Bone marrow (tissue), 2 donors: ENCODE measurements around the gene FYN.

Experiments used
- DNase-seq, 2 donors: peaks; one replicate each; lab custom pipeline; 2025; lab: John Stamatoyannopoulos, UW

FYN gene

DNA sequence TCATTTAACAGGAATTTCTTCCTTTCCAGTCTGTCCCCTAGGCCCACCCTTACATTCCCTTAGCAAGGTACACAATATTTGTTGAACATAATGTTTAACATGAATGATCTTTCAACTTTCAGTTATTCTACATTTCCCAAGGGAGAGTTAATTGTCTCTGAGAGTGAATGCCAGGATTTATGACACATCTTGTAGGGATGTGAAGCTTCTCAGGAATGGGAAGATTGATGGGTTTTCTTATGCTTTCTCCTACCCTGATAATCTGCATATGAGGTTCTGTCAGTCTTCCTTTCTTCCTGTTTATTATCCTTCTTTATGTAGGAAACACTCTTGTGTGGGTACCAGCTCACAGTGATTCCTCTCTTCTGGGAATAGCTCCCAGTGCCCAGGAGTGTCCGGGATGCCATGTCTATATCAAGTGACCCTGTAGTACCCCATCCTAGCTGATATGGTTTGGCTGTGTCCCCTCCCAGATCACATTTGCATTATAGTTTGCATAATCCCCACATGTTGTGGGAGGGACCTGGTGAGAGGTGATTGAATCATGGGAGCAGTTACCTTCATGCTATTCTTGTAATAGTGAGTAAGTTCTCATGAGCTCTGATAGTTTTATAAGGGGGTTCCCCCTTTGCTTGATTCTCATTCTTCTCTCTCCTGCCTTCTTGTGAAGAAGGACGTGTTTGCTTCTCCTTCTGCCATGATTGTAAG, 7.1 kb upstream of the FYN start:
- no peak for DNase-seq

DNA sequence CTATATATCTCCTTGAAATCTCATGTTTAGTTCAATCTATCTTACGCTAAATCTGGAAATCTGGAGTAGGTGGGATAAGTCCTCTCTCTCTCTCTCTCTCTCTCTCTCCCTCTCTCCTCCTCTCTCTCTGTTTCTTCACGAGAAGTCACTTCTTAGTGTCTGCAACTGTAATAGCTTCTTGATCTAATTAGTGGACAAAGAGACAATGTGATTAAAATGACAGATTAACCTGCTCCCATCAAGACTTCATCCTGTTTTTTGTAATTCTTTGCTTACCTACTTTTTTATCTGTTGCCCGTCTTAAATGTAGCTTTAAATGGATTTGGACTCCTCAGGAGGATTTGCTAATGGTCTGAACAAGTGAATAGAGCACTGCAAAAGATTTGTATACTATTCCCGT, 2.5 kb upstream of the FYN start:
- no peak for DNase-seq

DNA sequence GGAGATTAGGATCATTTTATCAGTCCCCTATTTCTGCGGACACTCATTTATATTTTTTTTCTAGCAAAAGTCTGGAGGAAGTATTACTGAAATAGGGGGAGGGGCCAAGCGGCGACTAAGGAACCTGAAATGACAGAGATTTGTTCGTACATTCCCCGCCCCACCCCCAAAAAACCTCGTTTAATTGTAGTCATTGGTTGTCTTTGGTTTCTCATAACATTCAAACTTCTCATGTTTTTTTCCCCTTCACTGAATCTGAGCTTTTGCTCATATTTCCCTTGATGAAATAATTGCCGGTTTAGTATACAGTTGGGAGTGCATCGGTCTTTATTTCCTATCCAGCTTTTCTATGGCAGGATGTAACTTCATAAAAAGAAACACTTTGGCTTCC, 768 bp upstream of the FYN start:
- DNase-seq, result no peak

DNA sequence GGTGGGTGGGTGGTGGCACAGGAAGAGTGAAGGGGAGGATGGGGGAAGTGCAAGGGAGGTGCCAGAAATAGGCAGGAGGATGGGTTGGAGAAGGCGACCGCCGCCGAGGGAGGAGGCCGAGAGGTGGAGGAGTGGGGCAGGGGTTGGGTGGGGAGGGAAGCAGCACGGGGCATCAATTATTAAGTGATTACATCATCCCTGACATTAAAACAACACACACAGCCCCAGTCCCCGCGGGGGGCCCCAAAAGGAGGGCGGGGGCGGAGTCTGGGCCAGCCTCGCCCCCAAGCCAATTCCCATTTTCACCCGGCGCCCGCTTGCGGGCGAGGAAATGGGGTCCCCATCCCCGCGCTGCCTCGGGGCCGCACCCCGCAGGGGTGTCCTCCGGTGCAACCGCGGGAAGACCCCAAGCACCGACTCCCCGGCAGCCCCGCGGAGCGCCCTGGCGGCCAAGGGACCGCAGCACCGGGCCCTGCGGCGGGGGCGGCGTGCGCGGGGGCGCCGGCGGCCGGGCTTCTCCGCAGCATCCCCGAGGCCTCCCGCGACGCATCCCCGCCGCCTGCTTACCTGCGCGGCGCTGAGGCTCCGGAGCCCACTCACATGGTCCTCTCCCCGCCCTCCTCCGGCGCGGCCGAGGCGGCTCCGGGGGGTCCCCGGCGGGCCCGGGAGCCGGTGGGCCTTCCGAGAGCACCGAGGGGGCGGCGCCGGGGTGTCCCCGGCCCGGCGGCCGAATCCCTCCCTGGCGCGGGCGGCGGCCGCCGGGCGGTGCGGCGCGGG, 663 bp downstream of the FYN start:
- DNase-seq, result peak; percentile 7 to 48

DNA sequence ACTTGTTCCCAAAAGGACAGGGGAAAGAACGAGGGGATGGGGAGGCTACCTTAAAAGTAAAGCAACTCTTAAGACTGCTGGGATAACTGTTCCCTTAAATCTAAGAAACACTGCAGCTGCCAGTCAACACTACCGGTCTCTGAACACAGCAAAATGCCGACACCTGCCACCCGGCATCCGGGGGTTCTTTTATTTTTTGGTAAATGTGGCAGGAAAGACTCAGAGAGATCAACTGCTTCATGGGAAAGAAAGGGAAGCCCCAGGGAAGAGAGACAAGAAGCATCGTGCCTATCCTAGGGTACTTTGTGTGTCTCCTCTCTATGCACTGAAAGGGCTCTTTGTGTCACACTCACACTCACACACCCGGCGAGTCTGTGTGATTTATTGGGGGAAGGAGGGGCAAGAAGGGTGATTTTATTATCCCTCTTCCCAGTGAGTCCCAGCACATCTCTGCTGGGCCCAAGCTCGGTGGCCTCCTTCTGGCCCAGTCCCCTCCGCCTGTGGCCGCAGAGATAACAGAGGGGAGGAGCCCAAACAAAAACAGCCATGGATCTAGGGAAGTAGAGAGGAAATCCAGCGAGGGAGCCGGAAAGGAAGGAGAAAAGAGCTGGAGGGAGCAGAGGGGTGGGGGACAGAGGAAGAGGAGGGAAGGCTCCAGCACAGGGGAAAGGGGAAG, 1.4 kb downstream of the FYN start:
- no peak for DNase-seq

DNA sequence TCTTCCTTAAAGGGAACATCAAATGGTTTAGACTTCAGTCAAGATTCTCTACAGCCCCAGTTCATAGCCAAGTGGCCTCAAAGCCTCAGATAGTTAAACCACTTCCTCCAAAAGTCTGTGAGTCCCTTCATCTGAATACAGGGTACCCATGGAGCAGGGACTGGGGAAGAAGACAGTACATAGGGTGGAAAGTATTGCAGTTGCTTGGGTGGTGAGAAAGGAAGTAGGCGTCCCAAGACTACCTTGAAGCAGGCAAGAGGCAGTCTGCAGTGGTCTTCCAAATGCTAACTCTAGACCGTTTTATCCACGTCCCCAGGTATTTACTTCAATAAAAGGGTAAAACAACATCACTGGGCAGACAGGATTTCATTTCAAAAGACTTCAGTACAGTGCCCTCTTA, 2.0 kb downstream of the FYN start:
- DNase-seq, result peak in 1 of 2 donors; percentile 45

DNA sequence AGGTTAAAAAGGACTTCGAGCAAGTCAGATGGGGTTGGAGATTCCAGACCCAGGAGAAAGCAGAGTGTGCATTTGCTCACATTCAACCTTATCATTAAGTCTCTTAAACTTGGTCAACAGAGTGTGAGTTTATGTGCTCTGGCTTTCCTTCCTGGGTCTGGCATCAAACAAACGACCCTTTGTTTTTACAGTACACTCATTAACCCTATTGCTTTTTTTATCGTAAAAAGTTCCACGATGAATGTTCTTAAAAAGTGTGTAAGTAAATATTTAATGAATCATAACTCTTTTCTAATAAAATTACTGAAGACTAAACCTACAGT, 2.5 kb downstream of the FYN start:
- no peak for DNase-seq

DNA sequence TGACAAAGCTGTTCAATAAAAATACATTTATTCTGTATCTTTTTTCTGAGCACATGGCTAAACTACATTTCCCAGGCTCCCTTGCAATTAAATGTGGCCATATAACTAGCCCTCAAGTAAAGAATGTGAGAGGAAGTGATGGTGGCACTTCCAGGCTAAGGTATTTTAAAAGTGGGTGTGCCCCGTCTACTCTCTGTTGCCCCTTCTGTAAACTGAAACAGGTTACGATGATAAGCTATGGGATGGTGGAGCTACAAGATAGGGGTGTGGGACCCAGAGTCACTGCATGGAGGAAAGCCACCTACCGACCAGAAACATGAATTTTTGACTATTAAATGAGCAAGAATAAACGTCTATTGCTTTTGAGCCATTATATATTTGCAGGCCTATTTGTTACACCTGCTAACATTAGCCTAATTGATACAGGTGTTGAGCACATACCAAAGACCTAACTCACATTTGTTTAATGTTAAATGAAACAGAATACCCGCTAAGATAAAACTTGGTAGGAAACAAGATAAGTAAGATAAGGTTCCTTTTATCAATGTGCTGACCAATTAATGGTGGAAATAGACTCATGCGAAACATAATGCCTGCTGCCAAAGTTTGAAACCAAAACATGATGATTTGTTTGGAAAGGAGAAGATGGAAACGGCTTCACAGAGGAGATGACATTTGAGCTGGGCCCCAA, 3.1 kb downstream of the FYN start:
- no peak for DNase-seq

DNA sequence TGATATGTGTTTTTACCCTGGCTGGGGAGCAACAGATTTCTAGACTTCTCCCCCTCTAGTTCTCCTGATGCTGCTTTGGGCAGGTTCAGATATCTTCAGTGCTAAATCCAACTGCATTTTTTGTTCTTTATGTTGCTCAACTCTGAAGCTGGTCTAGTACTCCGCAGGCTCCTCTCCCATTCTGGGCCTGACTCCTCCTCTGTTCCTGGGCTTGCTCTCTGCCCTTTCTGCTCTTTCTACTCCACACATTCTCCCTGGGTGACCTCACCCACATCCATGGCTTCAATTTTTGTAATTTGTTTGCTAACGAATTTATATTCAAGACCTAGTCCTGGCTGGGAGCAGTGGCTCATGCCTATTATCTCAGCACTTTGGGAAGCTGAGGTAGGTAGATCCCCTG, 6.4 kb downstream of the FYN start:
- DNase-seq, result no peak

DNA sequence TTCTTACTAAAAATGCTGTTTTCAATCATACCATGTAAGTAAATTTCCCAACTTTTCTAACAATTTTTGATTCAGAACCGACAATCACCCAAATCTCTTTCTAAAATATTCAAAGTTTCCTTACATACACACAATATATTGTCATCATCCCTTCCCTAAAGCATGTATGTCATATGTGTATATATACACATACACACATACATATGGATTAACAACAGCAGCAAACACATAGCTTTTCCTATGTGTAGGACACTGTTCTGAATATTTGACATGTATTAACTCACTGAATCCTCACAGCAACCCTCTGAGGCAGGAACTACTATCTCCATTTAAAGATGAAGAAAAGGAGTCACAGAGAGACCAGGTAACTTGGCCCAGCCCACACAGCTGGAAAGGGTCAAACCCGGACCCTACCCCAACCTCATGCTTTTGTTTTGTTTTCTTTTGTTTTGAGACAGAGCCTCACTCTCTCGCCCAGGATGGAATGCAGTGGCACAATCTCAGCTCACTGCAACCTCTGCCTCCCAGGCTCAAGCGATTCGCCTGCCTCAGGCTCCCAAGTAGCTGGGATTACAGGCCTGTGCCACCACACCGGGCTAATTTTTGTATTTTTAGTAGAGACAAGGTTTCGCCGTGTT, 7.2 kb downstream of the FYN start:
- DNase-seq, result no peak

DNA sequence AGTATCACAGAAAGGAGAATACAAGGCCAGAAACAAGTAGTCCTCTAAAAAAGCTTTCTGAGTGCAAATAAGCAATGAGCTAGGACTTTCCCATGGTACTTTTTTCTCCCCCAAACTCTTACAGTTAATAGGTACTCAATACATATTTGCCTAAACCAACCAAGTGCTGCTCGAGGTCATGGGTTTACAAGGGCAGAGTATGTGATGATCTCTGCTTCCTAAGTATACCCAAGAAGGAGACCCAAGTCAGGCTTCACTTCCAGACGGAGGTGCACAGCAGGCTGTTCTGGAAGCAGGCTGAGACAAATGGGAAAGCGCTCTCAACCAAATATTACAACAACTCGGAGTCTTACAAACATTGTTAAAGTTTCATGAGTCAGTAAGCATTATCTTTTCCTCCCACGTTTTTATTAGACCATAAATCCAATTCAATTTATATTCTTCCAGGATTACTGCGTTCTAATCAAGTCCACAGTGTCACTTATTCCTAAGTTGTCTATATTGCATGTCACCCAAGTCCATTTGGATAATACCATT, 8.1 kb downstream of the FYN start:
- DNase-seq, result no peak

DNA sequence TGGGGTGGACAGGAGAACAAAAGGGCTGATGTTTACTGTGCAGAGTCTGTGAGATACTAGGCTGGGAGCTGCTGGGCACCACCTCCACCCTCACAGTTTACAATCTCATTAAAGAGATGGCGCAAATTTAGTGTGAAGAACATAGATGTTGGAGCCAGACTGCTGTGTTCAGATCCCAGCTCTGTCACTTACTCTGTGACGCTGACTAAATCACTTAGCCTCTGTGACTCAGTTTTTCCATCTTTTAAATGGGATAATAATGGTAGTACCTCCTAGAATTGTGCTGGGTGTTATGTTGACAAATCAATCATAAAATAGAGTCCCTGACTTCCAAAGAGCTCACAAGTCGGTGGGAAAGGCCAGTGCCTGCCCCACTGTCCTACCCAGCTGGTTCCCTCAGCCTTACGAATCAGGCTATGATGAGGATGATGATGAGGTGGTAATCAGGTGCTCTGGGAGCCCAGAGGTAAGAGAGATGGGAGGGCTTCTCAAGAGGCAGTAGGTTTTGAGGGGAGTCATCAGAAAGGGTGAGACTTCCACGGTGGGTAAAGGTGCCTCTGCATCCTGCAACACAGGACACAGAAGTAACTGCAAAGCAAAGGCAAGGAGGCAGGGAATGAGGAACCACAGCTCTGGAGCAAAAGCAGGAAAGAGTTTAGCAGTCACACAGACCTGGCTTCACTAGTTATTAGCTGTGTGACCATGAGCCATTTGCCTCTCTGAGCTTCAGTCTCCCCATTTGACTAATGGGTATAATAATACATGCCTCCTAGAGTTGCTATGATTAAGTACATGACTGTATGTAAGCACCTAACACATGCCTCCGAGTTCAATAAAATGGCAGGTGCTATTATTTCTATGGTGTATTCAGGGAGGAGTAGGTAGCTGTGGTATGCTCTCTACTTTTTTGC, 8.9 kb downstream of the FYN start:
- no peak for DNase-seq

DNA sequence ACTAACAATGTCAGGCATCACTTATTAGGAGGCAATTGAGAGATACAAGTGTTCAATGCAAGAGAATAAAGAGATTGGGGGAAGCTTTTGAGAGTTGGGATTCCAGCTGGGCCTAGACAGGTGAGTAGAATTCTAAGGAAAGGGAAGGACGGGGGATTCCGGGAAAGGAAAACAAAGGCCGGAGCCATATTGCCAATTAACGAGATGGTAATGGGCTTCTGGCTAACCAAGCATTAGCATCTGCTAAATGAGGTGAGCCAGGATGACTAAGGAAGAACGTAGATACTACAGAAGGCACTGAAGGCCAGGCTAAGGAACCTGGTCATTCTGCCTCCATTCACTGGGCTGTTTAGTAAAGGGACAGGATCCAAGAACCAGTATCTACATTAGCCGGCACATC, 10.5 kb downstream of the FYN start:
- DNase-seq, result no peak

DNA sequence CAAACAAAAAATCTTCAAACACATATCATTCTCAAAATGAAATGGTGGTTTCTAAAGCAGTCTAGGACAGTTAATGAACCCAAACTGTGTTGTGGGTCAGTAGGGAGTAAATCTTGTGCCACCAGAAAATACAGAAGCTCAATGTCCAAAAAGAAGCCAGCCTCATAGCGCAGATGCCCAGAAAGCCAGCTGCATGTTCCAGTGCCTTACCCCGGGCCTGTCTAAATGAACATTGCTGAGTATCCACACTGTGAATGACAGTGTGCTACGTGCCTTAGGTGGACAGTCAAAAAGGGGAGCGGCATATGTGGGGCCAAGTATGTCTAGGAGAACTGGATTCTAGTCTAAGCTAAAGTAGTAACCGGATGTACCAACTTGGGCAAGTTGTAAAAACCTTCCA, 10.9 kb downstream of the FYN start:
- DNase-seq, result no peak

DNA sequence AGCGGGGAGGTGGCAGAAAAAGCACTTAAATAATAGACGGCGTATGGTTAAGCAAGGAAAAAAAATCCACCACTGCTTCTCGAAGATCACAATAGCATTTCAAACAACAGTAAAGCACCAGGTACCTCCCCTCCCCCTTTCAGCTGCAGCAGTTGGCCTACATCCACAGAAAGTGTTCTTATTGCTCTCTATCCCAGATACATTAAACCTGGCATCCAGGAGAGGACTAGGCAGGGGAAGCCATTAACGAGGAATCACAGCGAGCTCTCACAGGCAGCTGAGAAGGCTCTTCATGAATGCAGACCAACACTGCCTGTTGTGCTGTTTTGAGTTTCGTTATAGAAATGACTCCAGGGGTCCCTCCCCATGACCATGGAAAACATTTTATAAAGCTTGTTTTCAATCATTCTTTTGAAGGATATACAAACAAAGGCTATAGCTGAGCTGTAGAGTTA, 11.8 kb downstream of the FYN start:
- DNase-seq, result no peak

DNA sequence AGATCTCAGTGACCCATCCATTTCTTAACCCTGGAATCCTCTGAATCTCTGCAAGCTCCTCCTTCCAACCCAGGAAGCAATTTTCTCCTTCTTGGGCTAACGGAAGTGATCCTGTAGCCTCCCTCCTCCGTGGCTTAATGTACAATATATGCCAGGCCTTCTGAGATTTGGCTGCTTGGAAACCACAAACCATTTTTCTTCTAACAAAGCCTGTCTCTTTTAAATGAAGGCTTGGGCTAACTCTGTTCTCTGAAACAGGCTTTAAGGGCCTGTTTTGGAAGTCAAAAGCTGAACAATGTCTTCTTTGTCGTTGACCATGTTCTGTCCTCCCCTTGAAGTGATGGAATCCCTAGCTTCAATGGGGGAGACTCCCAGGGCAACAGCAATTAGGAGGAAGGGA, 14.9 kb downstream of the FYN start:
- no peak for DNase-seq

DNA sequence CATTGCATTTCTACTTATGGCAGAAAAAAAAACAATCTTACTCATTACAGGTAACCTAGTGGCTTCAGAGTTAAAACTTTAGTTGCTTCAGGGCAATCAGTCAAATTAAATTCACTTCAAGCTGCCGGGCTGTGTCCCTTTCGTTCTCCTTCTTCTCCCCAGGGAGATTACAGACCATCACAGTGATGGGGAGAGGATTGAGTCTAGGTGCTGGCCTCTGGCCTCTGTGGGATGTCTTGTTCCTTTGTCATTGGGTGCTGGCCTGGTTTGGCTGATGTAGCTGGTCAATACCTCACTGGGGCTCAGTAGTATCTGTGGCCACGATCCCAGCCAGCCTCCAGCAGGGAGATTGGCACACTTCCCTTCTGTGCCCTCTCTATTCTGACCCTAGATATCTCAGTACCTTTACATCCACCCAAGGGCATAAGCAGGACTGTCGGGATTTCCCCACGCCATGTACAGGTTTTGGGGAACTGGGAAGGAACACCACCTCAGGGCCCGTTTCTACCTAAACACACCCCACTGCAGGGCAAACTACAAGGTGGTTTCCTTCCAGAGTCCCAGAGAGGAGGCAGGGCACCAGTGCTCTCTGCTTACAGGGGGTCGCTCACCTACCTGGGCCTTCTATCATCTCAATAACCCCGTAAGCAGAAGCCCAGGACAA, 15.4 kb downstream of the FYN start:
- DNase-seq, result no peak

DNA sequence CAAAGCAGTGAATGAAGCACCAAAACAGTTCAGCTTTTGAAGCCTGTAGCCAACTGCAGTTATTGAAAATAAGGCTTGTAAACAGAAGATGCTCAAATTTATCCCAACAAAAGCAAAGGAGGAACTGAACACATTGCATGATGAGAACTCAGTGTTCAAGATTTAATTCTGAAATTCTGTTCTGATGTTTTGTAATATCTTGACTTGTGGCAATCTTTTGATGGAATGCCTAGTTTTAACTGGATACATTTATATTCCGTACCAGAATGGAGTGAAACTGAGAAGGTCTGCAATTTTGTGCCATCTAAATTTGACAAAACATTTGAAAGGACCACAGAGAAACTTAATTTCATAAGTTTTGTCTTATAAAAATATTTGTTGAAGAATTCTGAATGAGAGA, 17.5 kb downstream of the FYN start:
- no peak for DNase-seq

DNA sequence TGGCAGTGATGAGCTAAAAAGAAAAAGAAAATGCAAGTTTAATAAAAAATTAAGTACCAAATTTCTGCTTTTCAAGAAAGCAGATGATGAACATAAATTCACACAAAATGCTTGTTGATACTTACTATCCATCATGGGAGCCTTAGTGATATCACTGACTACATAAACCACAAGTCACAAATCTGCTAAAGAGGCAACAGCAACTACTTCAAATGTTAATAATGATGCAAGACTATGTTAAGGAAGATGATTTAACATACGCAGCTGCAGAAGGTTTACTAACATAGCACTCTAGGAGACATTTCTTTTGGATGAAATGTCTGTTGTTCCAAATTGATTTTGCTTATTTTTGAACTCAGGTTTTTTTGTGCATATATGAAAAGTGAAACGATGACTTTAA, 18.6 kb downstream of the FYN start:
- no peak for DNase-seq

DNA sequence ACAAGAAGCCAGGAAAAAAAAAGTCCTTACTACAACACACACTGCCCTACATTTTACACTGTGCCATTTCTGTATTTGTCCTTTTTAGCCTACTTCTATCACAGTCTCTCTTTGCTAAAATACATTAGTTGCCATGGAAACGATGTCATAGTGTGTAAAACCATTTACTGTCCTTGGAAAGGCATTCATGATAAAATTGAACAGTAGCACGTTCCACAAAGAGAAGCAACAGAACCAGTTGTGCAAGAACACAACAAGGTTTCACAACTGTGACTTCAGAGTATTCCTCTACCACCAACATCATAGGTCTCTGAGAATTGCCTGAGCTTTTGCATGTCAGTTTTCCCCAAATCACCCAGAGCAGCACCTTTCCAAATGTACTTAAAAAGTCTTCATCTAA, 20.5 kb downstream of the FYN start:
- no peak for DNase-seq
